ENCODE measurements around the gene PHETA2. TPM values are rescaled to one million over a fixed set of nuclear protein-coding genes. Genes with fewer than 3 reads are reported as not detected.
A peak's percentile ranks its signal among the peaks of the same experiment; 100 is the strongest.
"Not testable (repeated sequence)": the region's sequence is repeated elsewhere in the genome, so short reads cannot be mapped to it uniquely, and the experiment has no call there.

The PHETA2 gene
- total RNA-seq, 1 experiment from 2014 or later: 4.5 TPM

DNA sequence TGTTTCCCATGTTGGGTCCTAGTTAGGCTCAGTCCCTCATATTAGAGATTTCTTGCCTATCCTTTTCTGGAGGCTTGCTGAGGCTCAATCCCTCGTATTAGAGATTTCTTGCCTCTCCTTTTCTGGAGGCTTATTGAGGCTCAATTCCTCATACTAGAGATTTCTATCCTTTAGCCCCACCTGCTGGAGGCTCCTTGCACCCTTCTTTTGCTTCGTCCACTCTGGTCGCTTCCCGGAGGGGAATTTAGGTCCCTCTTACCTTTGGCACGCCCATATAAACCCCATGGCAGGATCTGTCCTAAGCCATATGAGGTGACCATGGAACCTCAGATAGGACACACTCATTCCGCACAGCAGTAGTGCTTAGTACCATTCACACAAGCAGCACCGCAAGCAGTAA lies 40.7 kb downstream of the PHETA2 start:
- H4K20me1 ChIP-seq (ENCODE audit: insufficient read depth): no peaks in the 10 kb centered on the region
- peaks cover 19% of the 10 kb centered on the region for H3K9me3 ChIP-seq (ENCODE audit: insufficient read depth, low read depth)
- H3K36me3 ChIP-seq (ENCODE audit: low read depth): no peaks in the 10 kb centered on the region
- no peak for DNase-seq
- H3K4me1 ChIP-seq (replicated peaks; ENCODE audit: insufficient read depth): no peaks in the 10 kb centered on the region
- no peaks in the 10 kb centered on the region for H3K9me2 ChIP-seq (ENCODE audit: insufficient read depth)
- H2AFZ ChIP-seq: no peak overlapping the region
- ChIA-PET POLR2A (ENCODE audit: unreplicated experiment) (no interaction called here), CTCF (no interaction called here)
- H3K27ac ChIP-seq: no peak overlapping the region
- H3K4me3 ChIP-seq: no peak overlapping the region
- no peaks in the 10 kb centered on the region for H3K79me2 ChIP-seq (ENCODE audit: low read depth)
- H3K27me3 ChIP-seq (ENCODE audit: insufficient read depth, low read depth): no peaks in the 10 kb centered on the region; the same call in 1 of the 2 replicates
- no peak overlapping the region for H3K4me2 ChIP-seq
- TF ChIP-seq, protein P1, sequence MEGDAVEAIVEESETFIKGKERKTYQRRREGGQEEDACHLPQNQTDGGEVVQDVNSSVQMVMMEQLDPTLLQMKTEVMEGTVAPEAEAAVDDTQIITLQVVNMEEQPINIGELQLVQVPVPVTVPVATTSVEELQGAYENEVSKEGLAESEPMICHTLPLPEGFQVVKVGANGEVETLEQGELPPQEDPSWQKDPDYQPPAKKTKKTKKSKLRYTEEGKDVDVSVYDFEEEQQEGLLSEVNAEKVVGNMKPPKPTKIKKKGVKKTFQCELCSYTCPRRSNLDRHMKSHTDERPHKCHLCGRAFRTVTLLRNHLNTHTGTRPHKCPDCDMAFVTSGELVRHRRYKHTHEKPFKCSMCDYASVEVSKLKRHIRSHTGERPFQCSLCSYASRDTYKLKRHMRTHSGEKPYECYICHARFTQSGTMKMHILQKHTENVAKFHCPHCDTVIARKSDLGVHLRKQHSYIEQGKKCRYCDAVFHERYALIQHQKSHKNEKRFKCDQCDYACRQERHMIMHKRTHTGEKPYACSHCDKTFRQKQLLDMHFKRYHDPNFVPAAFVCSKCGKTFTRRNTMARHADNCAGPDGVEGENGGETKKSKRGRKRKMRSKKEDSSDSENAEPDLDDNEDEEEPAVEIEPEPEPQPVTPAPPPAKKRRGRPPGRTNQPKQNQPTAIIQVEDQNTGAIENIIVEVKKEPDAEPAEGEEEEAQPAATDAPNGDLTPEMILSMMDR (conservative IDR thresholded peaks at IDR 0.05): peak; percentile 57
- TF ChIP-seq EZH2 (IDR thresholded peaks at IDR 0.05; ENCODE audit: low read depth): no peak
- intact Hi-C loops (cut with micrococcal nuclease; ENCODE audit: unreplicated experiment): no loop called here
- no peaks in the 10 kb centered on the region for H3F3A ChIP-seq (ENCODE audit: insufficient read depth, low read depth)
- no TSS peak for BruUV-seq (replicated peaks)

DNA sequence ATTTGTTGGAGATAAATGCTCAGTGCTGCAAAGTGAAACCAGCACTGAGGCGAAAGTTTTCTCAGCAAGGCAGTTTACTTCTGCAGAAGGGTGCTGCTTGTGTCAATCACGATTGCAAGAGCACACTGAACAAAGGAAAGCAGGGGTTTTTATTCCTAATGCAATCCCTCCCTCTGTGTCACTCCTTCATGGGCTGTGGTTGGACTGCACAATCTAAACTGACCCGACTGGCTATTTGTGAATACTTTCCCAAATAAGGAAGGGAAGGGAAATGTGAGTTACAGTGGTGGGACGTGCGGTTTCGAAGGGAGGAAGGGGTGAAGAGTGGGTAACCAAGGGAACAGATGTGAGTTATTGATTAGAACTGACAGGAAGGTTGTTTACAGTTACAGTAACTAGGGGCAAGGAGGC lies 41.4 kb downstream of the PHETA2 start:
- H4K20me1 ChIP-seq (ENCODE audit: insufficient read depth); POLR2A ChIA-PET (ENCODE audit: unreplicated experiment); BruUV-seq (replicated peaks); H3K27me3 ChIP-seq (ENCODE audit: insufficient read depth, low read depth); H3K27ac ChIP-seq; H3K4me1 ChIP-seq (replicated peaks; ENCODE audit: insufficient read depth); H3K79me2 ChIP-seq (ENCODE audit: low read depth); H2AFZ ChIP-seq; H3K36me3 ChIP-seq (ENCODE audit: low read depth); H3K4me2 ChIP-seq; CTCF ChIA-PET; DNase-seq; H3K9me2 ChIP-seq (ENCODE audit: insufficient read depth); H3K4me3 ChIP-seq; H3F3A ChIP-seq (ENCODE audit: insufficient read depth, low read depth); intact Hi-C loops (cut with micrococcal nuclease; ENCODE audit: unreplicated experiment): not testable (repeated sequence)
- peaks cover 19% of the 10 kb centered on the region for H3K9me3 ChIP-seq (ENCODE audit: insufficient read depth, low read depth)

DNA sequence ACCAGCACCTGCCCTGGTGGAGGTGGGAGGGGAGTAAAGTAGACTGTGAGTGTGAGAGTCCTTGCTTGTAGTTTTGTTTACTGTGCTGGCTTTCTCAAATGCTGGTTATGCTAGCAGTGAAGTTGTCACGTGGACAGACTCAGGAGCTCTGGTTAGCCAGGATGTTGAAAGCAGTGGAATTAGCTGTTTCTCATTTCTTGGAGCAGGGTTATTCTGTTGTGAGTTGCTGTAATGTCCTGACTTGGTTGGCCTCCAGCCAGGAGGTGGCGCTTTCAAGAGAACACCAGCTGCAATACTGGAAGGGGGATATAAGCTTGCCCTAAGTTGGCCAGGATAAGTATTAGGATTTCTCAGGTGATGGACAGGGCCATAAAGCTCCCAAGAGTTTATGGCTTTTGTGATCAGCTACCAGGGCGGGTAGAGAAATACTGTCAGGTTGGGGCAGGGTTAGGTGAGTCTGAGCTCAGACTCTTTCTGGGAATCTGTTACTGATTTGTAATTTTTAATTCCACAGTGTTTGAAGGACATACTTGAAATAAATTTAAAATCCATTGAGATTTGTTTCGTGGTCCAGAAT lies 42.9 kb downstream of the PHETA2 start:
- H4K20me1 ChIP-seq (ENCODE audit: insufficient read depth): no peaks in the 10 kb centered on the region
- no peaks in the 10 kb centered on the region for H3K36me3 ChIP-seq (ENCODE audit: low read depth)
- H3F3A ChIP-seq (ENCODE audit: insufficient read depth, low read depth): no peaks in the 10 kb centered on the region
- peaks cover 19% of the 10 kb centered on the region for H3K9me3 ChIP-seq (ENCODE audit: insufficient read depth, low read depth)
- TF ChIP-seq, protein P1 (conservative IDR thresholded peaks at IDR 0.05): no peak; the same call in 1 of the 2 replicates
- no peak for TF ChIP-seq EZH2 (IDR thresholded peaks at IDR 0.05; ENCODE audit: low read depth)
- ChIA-PET CTCF (no interaction called here), POLR2A (ENCODE audit: unreplicated experiment) (interaction anchor here (0.6 kb wide), 2 partner anchors 330 to 571 kb away, joined by 4 to 6 read pairs; no protein-coding TSS in a partner anchor)
- no peaks in the 10 kb centered on the region for H3K9me2 ChIP-seq (ENCODE audit: insufficient read depth)
- no peak overlapping the region for H3K27ac ChIP-seq
- intact Hi-C loops (cut with micrococcal nuclease; ENCODE audit: unreplicated experiment): no loop called here
- no peaks in the 10 kb centered on the region for H3K4me1 ChIP-seq (replicated peaks; ENCODE audit: insufficient read depth)
- H3K4me2 ChIP-seq: no peak overlapping the region
- H3K4me3 ChIP-seq: no peak overlapping the region
- no peaks in the 10 kb centered on the region for H3K79me2 ChIP-seq (ENCODE audit: low read depth)
- H3K27me3 ChIP-seq (ENCODE audit: insufficient read depth, low read depth): no peaks in the 10 kb centered on the region
- no peak overlapping the region for H2AFZ ChIP-seq
- no peak for DNase-seq
- no TSS peak for BruUV-seq (replicated peaks)

DNA sequence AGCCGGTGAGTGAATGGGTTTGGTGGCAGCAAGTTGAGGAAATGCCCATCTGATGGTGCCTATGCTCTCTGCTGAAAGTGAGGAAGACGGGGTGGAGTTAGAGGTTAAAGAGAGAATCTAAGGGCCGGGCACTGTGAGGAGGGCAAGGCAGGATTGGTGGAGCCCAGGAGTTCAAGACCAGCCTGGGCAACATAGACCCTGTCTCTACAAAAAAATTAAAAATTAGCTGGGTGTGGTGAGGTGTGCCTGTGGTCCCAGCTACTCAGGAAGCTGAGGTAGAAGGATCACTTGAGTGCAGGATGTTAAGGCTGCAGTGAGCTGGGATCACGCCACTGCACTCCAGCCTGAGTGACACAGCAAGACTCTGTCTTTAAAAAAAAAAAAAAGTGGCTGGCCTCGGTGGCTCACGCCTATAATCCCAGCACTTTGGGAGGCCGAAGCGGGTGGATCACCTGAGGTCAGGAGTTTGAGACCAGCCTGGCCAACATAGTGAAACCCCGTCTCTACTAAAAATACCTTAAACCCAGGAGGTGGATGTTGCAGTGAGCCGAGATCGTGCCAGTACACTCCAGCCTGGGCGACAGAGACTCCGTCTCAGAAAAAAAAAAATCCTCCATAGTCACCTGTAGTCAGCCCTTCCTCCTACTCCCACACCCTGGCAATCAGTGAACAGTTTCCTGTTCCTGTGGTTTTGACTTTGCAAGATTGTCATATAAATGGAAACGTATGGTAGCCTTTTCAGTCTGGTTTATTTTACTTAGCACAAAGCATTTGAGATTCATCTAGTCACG lies 46.4 kb downstream of the PHETA2 start:
- H4K20me1 ChIP-seq (ENCODE audit: insufficient read depth); H3K79me2 ChIP-seq (ENCODE audit: low read depth); BruUV-seq (replicated peaks); CTCF ChIA-PET; H3K36me3 ChIP-seq (ENCODE audit: low read depth); DNase-seq; H3K9me2 ChIP-seq (ENCODE audit: insufficient read depth); H3K4me2 ChIP-seq; H3K4me3 ChIP-seq; H3K9me3 ChIP-seq (ENCODE audit: insufficient read depth, low read depth); H2AFZ ChIP-seq; intact Hi-C loops (cut with micrococcal nuclease; ENCODE audit: unreplicated experiment); POLR2A ChIA-PET (ENCODE audit: unreplicated experiment); H3K27me3 ChIP-seq (ENCODE audit: insufficient read depth, low read depth); H3K27ac ChIP-seq; H3K4me1 ChIP-seq (replicated peaks; ENCODE audit: insufficient read depth); H3F3A ChIP-seq (ENCODE audit: insufficient read depth, low read depth): not testable (repeated sequence)

DNA sequence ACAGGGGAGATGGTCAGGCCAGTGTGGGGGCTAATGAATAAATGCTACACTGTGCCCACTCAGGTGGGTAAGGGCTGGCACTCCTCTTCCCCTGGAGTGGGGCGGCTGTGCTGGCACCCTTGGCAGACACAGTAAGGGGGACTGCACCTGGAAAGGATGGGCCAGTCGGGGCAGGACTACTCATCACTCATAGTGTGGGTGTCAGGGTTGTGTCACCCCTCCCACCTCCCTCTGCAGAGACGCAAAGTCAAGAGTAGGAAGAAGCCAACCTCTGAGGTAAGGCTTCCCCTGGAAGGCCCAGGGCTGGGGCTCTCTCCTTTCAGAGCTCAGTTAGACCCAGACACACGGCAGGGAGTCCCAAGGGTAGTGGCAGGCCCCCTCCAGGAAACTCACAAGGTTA lies 49.5 kb downstream of the PHETA2 start:
- H4K20me1 ChIP-seq (ENCODE audit: insufficient read depth); H3K4me2 ChIP-seq; intact Hi-C loops (cut with micrococcal nuclease; ENCODE audit: unreplicated experiment); H3K9me3 ChIP-seq (ENCODE audit: insufficient read depth, low read depth); H3K27ac ChIP-seq; H3K4me3 ChIP-seq; H3K27me3 ChIP-seq (ENCODE audit: insufficient read depth, low read depth); H3F3A ChIP-seq (ENCODE audit: insufficient read depth, low read depth); BruUV-seq (replicated peaks); DNase-seq; H3K79me2 ChIP-seq (ENCODE audit: low read depth); POLR2A ChIA-PET (ENCODE audit: unreplicated experiment); CTCF ChIA-PET; H2AFZ ChIP-seq; H3K36me3 ChIP-seq (ENCODE audit: low read depth); H3K9me2 ChIP-seq (ENCODE audit: insufficient read depth); H3K4me1 ChIP-seq (replicated peaks; ENCODE audit: insufficient read depth): not testable (repeated sequence)

All from PC-9 (cell line).